HG02943 (cell line): Measurements from ENCODE around the gene NTM.

Source experiments
- ATAC-seq: cut with Tn5 transposase; IDR thresholded peaks from one replicate; pipeline ENCODE4 v1.9.1; 2021; ENCODE audit warnings: mild to moderate bottlenecking, low read depth, moderate library complexity; ENCODE audit not compliant: unreplicated experiment

NTM gene

DNA sequence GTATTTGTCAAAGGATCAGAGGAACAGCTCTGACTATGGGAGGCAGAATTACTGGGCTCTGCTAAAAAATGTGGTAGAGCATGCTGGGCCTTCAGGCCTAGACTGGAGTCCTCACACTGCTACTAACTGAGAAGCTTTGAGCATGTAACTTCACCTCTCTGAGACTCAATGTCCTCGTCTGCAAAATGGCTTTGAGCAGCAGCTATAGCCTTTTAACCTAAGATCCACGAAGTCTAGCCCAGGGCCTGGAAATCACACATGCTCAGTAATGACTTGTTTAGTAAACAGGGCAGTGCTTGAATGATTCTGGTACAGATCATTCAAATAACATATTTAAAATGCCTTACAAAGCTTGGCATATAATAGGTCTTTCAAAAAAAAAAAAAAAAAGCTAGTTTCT is 221.7 kb downstream of the NTM start:
- ATAC-seq, result no peak

GRCh38 chr11:131592734-131593133 is 222.3 kb downstream of the NTM start:
- ATAC-seq, result no peak

DNA sequence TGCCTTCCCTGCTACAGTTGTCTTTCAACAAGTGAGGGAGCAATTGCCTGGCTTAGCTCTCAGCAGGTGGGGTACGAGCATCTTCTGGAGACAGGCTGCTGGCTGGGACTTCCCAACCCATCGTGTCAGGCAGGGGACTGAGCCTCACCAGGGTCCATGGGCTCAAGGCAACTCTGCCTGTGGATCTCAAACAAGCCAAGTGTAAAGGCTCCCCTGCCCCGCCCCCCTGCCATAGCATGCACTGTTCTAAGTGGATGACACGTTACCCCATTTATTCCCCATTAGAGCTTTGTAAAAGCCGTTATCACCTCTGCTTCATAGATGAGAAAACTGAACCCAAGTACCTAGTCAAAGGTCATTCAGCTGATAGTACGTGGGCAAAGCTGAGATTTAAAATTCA is 222.9 kb downstream of the NTM start:
- no peak for ATAC-seq

DNA sequence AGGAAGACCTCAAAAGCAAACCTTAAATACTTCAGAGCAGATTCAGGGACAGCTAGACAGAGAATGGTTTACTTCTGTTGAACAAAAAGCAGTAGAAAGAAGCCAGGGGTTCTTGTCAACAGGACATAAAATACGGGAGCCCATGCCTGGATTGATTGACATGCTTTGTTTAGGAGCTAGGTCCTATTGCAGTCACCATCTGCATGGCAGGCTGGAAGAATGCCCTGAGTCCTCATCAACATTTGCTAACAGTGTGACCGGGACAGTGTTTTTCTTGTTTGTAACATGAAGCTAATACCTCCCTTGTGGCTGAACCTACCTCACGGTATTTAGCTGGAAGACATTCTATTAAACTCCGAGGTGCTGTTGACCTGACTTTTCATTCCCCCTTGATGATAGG is 225.4 kb downstream of the NTM start:
- ATAC-seq, result no peak

GRCh38 chr11:131597890-131598289 is 227.5 kb downstream of the NTM start:
- ATAC-seq, result no peak

DNA sequence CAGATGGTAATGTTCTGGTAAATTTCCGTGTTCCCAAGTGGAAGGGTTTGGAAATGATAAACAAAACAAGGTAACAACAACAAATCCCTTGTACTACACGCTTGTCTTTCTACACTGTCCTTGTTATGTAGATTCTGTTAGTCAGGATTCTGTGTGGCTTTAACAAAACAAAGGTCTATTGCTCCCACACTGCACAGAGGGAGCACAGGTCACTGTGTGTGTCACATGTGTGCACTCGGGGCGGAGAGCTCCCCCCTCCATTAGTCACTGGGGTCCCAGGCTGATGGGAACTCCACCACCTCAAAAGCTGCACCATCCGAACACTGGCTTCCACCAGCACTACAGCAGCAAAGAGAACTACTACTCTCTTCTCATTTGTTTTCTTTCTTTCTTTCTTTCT is 227.9 kb downstream of the NTM start:
- no peak for ATAC-seq

GRCh38 chr11:131599285-131599684 is 228.9 kb downstream of the NTM start:
- ATAC-seq, result no peak

DNA sequence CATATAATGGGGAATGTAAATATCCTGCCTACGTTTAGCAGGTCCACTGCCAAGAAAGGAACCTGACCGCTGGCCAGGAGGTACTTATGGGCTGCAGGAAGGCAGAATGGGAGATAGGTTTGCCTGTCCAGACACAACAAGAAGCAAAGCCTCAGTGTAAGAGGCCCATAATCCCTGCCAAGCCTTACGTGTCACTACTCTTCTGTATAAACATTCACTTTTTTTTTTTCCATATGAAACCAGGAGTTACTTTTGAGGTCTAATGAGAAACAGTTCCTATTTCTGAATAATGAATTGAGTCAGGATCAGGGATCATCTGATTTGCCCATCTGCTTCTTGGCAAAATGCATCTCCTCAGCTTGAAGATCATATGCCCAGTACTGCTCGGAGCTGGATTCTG is 230.2 kb downstream of the NTM start:
- ATAC-seq, result no peak

GRCh38 chr11:131601586-131601985 is 231.2 kb downstream of the NTM start:
- ATAC-seq, result no peak

DNA sequence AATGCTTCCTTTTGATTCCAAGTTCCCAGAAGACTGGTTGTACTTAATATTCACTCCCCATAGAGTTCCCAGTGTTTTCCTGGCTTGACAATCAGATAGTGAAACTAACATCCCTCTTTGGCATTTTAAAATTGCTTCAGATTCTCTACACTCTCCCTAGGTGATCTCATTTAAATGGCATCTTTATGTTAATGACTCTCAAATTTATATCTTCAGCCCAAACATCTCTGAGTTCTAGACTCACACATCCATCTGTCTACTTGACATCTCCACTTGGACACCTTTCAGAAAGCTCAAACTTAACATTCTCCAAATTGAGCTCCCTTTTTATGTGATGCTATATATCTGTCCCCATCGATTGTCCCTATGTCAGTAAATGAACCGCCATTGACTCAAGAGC is 232.0 kb downstream of the NTM start:
- ATAC-seq, result no peak

GRCh38 chr11:131606811-131607335 is 236.5 kb downstream of the NTM start:
- no peak for ATAC-seq

GRCh38 chr11:131609337-131609736 is 238.9 kb downstream of the NTM start:
- ATAC-seq, result no peak

DNA sequence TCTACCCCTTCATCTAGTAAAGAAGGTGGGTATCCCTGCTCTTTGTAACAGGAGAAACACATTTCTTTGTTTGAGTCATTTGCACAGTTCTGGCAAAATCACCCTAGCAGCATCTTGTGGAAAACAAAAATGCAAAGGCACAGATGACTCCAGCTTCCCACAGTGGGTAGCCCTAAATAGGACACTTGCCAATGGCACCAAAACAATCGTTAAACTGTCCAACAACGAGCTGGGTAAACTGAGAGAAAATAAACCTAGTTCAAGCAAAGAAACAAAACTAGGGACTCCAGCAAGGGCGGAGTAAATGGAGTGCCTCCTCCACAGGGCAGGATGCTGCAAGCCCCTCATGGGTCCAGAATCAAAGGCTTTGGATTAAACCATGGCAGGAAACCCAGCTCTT is 239.5 kb downstream of the NTM start:
- ATAC-seq, result no peak

GRCh38 chr11:131611322-131611721 is 240.9 kb downstream of the NTM start:
- ATAC-seq, result no peak

DNA sequence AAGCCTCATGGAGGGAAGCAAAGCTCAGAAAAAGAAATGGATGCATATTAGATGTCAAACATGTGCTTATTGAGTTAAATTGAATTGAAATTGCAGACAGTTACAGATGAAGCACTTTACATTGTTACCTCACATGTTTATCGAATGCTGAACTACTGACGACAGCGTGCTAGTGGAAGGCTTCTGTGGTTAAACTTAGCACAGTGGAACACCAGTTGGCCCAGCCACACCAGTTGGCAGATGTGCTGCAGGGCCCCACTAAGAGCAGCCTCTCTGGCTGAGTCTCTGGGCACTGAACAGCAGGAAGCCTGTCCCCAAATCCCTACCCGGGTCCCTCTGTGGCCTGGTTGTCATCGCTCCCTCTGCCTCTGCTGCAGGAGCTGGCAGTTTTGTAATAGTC is 242.1 kb downstream of the NTM start:
- no peak for ATAC-seq

- ATAC-seq, result no peak
Measured at GRCh38 chr11:131614631-131615030, 244.2 kb downstream of the NTM start.

- ATAC-seq, result no peak
Measured at GRCh38 chr11:131615611-131616010, 245.2 kb downstream of the NTM start.

- no peak for ATAC-seq
Measured at GRCh38 chr11:131616481-131617140, 246.2 kb downstream of the NTM start.

DNA sequence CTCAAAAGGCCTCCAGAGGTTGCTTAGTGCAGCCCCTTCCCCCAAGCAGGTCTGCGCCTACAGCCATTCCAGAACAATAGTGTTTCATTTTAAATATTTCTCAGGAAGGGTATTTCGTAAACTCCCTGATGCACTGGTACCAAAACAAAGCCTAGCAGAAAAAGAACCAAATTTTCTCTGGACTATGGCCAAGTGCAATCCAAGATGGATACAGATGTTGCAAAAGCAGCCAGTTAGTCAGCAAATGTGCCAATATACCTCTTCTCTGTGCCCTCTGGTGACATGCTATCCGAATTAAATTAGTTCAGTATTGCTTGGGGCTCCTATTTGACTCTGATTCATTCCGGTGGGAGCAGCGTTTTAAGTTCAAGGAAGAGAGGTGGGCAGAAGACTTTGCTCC is 247.8 kb downstream of the NTM start:
- no peak for ATAC-seq

- ATAC-seq, result no peak
Measured at GRCh38 chr11:131622193-131622592, 251.8 kb downstream of the NTM start.

GRCh38 chr11:131624531-131624930 is 254.1 kb downstream of the NTM start:
- no peak for ATAC-seq

DNA sequence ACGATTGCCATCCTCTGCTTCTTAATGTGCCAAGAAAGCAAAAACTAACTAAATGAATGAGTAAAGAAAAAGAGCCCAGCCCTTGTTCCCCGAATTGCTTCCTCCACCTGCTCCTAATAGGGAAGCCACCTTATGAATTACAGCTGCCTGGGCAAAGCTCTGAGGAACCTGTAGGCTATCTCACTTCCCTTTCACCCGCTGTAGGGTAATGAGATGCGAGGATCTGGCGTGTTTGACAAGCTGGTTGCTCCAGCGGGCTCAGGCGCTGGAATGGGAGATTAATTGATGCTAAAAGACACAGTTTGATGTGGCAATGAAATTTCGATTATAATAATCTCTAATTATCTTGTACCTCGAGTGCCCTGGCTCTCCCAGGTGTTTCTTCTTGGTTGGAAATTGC is 256.4 kb downstream of the NTM start:
- ATAC-seq, result no peak

- ATAC-seq, result no peak
Measured at GRCh38 chr11:131628739-131629138, 258.3 kb downstream of the NTM start.
